ENCODE results near the gene TOGARAM2. TPM values are rescaled to one million over a fixed set of nuclear protein-coding genes. Genes with fewer than 3 reads are reported as not detected.

Gene TOGARAM2
- total RNA-seq, 1 donor from 2014 or later, result 15.4 TPM

DNA sequence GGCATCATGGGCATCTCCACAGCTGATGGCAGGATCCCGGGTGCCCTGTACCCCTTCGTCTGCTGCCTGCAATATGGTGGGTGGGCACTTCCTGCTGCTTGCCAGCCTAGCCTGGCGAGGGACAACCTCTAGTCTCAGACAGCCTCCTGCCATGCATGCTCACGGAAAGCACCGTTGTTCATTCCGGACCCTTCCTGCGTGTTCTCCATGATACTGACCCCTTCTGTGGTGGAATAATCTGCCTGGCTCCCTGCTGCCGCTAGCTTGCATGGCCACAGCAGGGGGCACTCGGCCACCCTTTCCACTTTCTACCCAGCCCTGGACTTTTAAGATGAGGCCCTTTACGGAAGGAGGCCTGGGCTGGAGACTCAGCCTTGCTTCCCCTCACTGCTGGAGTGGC is 81.3 kb downstream of the TOGARAM2 start:
- H3K4me3 ChIP-seq, result no peak overlapping the region
- no peaks in the 10 kb centered on the region for H3K36me3 ChIP-seq
- no peaks in the 10 kb centered on the region for H3K9me3 ChIP-seq
- DNase-seq (no peak), ATAC-seq (no peak)
- no peaks in the 10 kb centered on the region for H3K27me3 ChIP-seq (ENCODE audit: low read depth)
- H3K4me1 ChIP-seq, result peaks cover 24% of the 10 kb centered on the region
- no peak overlapping the region for H3K27ac ChIP-seq
- intact Hi-C loops (cut with DNase I), result no loop called here
- TF ChIP-seq CTCF (IDR thresholded peaks at IDR 0.05), result no peak

DNA sequence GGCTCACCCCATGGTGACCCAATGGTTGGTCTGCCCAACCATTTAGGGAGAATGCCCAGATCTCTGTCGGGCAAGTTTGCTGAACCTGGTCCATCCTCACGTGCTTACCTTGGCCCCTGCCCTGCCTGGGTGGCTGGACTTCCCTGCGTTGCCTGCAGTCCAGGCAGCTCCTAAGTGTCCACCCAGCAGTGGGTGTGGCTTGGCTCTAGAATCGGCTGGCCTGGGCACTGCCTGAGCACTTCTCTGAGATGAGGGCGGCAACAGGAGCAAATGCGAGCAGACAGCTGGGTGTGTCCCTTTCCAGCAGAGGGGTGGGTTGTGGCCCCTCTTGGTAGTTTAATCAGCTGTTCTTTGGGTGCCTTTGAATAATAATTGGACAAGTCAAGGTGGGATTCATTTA is 82.0 kb downstream of the TOGARAM2 start:
- intact Hi-C loops (cut with DNase I), result no loop called here
- no peaks in the 10 kb centered on the region for H3K27me3 ChIP-seq (ENCODE audit: low read depth)
- no peak overlapping the region for H3K27ac ChIP-seq
- no peaks in the 10 kb centered on the region for H3K9me3 ChIP-seq
- DNase-seq (peak; percentile 69), ATAC-seq (peak; percentile 62 to 78)
- H3K4me3 ChIP-seq, result no peak overlapping the region
- H3K36me3 ChIP-seq, result no peaks in the 10 kb centered on the region
- peaks cover 24% of the 10 kb centered on the region for H3K4me1 ChIP-seq
- no peak for TF ChIP-seq CTCF (IDR thresholded peaks at IDR 0.05)

- intact Hi-C loops (cut with DNase I), result no loop called here
- Histone ChIP-seq H3K9me3 (no peaks in the 10 kb centered on the region), H3K36me3 (no peaks in the 10 kb centered on the region), H3K4me3 (no peak overlapping the region), H3K4me1 (peaks cover 24% of the 10 kb centered on the region), H3K27ac (no peak overlapping the region), H3K27me3 (ENCODE audit: low read depth) (no peaks in the 10 kb centered on the region)
- no peak for TF ChIP-seq CTCF (IDR thresholded peaks at IDR 0.05)
- DNase-seq (no peak), ATAC-seq (peak; percentile 7 to 14)
These were observed 82.7 kb downstream of the TOGARAM2 start for GRCh38 chr2:29063646-29064345.

DNA sequence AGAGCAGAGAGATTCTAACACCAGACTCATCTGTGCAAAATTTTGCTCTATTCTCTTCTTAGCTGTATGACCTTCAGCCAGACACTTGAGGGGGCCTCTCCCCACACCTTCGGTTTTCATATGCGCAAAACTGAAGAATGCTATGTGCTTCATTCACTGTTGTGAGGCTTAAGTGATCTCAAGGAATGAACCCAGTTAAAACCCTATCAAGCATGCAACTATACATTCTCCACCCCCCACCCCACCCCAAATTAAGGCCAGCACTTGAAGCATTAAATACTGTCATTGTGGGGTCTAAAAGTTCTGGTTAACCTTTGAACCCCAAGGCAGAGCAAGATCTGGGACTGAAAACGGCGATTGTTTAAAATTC is 83.2 kb downstream of the TOGARAM2 start:
- DNase-seq (no peak), ATAC-seq (no peak)
- Histone ChIP-seq H3K27me3 (ENCODE audit: low read depth) (no peaks in the 10 kb centered on the region), H3K4me1 (peaks cover 24% of the 10 kb centered on the region), H3K36me3 (no peaks in the 10 kb centered on the region), H3K9me3 (no peaks in the 10 kb centered on the region), H3K27ac (no peak overlapping the region), H3K4me3 (no peak overlapping the region)
- no peak for TF ChIP-seq CTCF (IDR thresholded peaks at IDR 0.05)
- intact Hi-C loops (cut with DNase I), result no loop called here

GRCh38 chr2:29064746-29065067 is 83.6 kb downstream of the TOGARAM2 start:
- intact Hi-C loops (cut with DNase I), result no loop called here
- ATAC-seq, result no peak
- Histone ChIP-seq H3K27me3 (ENCODE audit: low read depth) (no peaks in the 10 kb centered on the region), H3K36me3 (no peaks in the 10 kb centered on the region), H3K4me1 (peaks cover 24% of the 10 kb centered on the region), H3K9me3 (no peaks in the 10 kb centered on the region), H3K4me3 (no peak overlapping the region), H3K27ac (no peak overlapping the region)
- no peak for TF ChIP-seq CTCF (IDR thresholded peaks at IDR 0.05)
- DNase-seq, result no peak

All from lower lobe of right lung (tissue), 2 donors.